WI38 (cell line): ENCODE measurements around the gene COL5A1.

Source experiments
- H3K4me3 ChIP-seq: 2 replicates; pipeline ENCODE4 v1.5.1; 2011; ENCODE audit warnings: low read depth, mild to moderate bottlenecking, control low read depth, low read length
- TF ChIP-seq, protein P1 (sequence below): IDR thresholded peaks from 2 replicates; pipeline ENCODE4 v1.5.1; 2012; ENCODE audit warnings: low read depth, mild to moderate bottlenecking, control low read depth, low read length

The COL5A1 gene

GRCh38 chr9:134890155-134890495 lies 248.5 kb downstream of the COL5A1 start:
- TF ChIP-seq, protein P1, sequence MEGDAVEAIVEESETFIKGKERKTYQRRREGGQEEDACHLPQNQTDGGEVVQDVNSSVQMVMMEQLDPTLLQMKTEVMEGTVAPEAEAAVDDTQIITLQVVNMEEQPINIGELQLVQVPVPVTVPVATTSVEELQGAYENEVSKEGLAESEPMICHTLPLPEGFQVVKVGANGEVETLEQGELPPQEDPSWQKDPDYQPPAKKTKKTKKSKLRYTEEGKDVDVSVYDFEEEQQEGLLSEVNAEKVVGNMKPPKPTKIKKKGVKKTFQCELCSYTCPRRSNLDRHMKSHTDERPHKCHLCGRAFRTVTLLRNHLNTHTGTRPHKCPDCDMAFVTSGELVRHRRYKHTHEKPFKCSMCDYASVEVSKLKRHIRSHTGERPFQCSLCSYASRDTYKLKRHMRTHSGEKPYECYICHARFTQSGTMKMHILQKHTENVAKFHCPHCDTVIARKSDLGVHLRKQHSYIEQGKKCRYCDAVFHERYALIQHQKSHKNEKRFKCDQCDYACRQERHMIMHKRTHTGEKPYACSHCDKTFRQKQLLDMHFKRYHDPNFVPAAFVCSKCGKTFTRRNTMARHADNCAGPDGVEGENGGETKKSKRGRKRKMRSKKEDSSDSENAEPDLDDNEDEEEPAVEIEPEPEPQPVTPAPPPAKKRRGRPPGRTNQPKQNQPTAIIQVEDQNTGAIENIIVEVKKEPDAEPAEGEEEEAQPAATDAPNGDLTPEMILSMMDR: no peak
- H3K4me3 ChIP-seq: no peak overlapping the region

GRCh38 chr9:134891053-134891452 lies 249.4 kb downstream of the COL5A1 start:
- TF ChIP-seq, protein P1: no peak
- no peak overlapping the region for H3K4me3 ChIP-seq

DNA sequence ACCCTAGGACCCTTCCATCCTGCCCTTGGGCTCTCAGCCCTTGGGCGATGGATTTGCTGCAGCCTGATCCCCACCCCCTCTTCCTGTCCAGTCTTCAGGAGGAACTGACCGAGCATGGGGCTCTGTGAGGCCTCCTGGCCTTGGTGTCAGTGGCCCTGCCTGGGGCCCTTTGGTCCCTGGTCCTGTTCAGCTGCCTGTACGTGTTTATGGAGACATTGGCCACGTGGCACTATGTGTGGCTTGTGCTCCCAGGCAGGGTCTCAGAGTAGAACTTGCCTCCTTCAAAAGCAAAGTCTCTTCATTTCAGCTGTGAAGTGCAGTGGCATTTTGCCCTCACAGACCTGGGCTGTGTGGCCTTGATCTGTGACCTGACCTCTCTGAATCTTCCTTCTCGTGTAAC lies 250.1 kb downstream of the COL5A1 start:
- TF ChIP-seq, protein P1: no peak
- H3K4me3 ChIP-seq: no peak overlapping the region

DNA sequence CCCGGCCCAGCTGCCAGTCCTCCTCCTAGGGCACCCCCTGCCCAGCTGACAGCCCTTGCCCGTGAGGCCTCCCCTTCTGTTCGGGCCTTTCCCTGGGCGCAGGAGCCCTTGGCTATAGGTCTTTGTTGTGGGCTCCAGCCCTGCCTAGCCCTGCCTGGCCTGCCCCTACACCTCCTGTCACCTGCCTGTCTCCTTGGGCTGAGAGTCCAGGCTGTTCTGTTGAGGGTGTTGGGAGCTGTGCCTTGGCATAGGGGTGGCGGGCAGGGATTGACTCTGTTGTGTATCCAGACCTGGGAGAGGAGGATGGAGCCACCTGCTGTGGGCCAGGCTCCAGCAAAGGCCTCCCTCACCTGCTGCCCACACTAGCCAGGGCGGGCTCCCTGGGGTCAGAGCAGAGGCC lies 250.6 kb downstream of the COL5A1 start:
- TF ChIP-seq, protein P1: no peak
- no peak overlapping the region for H3K4me3 ChIP-seq

- TF ChIP-seq, protein P1: no peak
- H3K4me3 ChIP-seq: no peak overlapping the region
Measured at GRCh38 chr9:134892820-134893420, 251.3 kb downstream of the COL5A1 start.
